Right ventricle myocardium superior (tissue), 1 donor: ENCODE results near the gene SERPINF2. TPM values are rescaled to one million over a fixed set of nuclear protein-coding genes. Genes with fewer than 3 reads are reported as not detected.
A peak's percentile ranks its signal among the peaks of the same experiment; 100 is the strongest.
"Not testable (repeated sequence)": the region's sequence is repeated elsewhere in the genome, so short reads cannot be mapped to it uniquely, and the experiment has no call there.

ENCODE experiments used
- ATAC-seq: fragments of 200-7000 bp; cut with Tn5 transposase; one replicate; pipeline ENCODE4 v1.9.1; 2020; ENCODE audit warnings: mild to moderate bottlenecking; ENCODE audit not compliant: poor library complexity
- DNase-seq: peaks from one replicate; pipeline ENCODE4 v3.0.0-alpha.2; 2020
- intact Hi-C: fragments of 100-400 bp; cut with DNase I; formaldehyde crosslinking; loops from one replicate; pipeline ENCODE4 v1.11.2; 2022
- total RNA-seq: library from RNA; stranded (reverse); fragmentation: NEBNext Ultra II Directional; extraction: Animal tissue kit (Norgen Biotek cat#: 25700); gene quantifications from one replicate; pipeline ENCODE4 v1.2.1, GENCODE V29; 2021
- donor health status: DM: no; HTN: yes; CAD: no; lungs with severe emphysema.

SERPINF2 gene
- total RNA-seq, 1 donor from 2014 or later = 0.32 TPM

DNA sequence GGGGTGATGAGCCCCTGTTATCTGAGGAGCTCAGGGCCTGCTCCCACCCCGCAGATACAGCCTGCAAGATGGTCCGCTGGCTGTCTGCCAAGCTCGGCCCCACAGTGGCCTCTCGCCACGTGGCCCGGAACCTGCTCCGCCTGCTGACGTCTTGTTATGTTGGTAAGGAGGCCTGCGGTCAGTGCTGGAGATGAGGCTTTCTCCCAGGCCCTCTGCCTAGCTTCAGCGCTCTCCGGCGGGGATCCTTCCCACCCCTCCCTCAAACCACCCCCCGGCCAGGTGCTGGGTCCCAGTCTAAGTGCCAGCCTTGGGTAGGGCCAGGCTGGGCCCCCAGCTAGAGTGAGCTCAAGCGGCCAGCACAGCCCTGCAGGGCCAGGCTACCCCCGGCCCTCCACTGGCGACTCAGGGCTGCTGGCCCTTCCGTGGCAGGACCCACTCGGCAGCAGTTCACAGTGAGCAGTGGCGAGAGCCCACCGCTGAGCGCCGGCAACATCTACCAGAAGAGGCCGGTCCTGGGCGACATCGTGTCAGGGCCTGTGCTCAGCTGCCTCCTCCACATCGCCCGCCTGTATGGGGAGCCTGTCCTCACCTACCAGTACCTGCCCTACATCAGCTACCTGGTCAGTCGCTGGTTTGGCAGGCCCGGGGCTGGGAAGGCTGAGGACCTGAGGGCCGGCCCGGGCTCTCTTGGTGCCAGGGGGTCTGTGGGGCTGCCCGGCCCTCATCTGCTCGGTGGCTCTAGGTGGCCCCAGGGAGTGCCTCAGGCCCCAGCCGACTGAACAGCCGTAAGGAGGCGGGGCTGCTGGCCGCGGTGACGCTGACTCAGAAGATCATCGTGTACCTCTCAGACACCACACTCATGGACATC is 12.1 kb upstream of the SERPINF2 start:
- peak; percentile 93 for DNase-seq
- ATAC-seq = peak; percentile 87
- intact Hi-C loops = no loop called here

DNA sequence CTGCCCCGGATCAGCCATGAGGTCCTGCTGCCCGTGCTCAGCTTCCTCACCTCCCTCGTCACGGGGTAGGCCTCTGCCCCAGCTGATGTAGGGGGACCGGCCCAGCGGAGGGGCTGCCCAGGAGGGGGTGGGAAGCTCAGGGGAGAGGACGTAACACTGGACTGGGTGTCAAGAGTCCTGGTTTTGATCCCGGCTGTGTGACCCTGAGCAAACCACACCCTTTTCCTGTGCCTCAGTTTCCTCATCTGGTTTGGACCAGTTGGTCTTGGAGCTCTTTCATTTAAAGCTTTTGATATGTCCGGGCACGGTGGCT is 11.5 kb upstream of the SERPINF2 start:
- intact Hi-C loops = no loop called here

DNA sequence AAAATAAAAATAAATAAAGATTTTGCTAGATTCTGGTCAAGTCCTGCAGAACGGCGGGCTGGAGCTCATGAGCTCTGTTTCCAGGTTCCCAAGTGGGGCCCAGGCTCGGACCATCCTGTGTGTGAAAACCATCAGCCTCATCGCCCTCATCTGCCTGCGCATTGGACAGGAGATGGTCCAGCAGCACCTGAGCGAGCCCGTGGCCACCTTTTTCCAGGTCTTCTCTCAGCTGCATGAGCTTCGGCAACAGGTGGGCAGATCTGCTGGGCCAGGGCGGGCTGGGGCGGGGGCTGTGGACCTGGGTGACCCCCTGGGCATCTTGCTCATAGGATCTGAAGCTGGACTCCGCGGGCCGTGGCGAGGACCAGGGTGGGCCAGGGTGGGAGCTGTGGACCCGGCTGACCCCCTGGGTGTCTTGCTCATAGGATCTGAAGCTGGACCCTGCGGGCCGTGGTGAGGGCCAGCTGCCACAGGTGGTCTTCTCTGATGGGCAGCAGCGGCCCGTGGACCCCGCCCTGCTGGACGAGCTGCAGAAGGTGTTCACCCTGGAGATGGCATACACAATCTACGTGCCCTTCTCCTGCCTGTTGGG is 10.3 kb upstream of the SERPINF2 start:
- DNase-seq (no peak), ATAC-seq (no peak)
- intact Hi-C loops = no loop called here

More for the DNA sequence above, 11.5 kb upstream of the SERPINF2 start:
- ATAC-seq (no peak), DNase-seq (no peak)

DNA sequence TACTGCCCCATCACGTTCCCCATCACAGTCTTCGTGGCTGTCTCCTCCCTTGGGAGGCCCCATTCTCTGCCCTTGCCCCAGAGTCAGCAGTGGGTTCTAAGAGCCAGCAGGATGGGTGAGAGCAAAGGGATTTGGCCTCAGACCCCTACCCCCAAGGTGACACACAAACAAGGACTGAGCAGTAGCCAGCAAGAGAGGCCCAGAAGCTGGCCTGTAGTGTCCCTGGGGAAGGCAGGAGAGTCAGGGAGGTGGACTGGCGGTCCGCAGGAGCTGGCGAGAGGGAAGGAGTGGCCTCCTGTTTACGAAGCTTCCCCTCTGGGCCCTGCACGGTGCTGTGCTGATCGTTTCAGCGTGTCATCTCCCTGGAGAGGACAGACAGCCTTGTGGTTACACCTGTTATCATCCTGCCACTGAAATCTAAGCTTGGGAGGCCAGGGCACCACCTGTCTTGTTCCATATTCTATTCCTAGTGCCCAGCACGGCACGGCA is 9.8 kb upstream of the SERPINF2 start:
- ATAC-seq = no peak
- intact Hi-C loops = no loop called here
- DNase-seq = no peak

DNA sequence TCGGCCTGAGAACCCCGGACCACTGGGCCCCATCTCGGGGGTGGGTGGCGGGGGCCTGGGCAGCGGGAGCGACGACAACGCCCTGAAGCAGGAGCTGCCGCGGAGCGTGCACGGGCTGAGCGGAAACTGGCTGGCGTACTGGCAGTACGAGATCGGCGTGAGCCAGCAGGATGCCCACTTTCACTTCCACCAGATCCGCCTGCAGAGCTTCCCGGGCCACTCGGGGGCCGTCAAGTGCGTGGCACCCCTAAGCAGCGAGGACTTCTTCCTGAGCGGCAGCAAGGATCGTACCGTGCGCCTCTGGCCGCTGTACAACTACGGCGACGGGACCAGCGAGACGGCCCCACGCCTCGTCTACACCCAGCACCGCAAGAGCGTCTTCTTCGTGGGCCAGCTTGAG is 8.9 kb upstream of the SERPINF2 start:
- intact Hi-C loops = no loop called here
- ATAC-seq (no peak), DNase-seq (no peak)

DNA sequence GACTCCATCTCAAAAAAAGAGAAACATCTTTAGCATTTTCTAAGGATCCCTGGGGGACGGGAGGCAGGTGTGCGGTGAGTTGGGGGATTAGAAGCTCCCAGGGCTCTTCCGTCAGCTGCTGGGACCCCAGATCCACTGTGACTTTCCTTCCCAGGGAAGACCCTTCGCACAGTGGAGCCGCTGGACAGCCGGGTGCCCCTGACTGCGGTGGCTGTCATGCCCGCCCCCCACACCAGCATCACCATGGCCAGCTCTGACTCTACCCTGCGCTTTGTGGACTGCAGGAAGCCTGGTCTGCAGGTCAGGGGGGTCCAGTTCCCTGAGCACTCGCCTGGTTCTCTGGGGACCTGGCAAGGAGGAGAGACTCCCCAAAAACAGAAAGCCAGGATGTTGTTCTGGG is 7.3 kb upstream of the SERPINF2 start:
- no peak for DNase-seq
- ATAC-seq = no peak
- intact Hi-C loops = no loop called here

DNA sequence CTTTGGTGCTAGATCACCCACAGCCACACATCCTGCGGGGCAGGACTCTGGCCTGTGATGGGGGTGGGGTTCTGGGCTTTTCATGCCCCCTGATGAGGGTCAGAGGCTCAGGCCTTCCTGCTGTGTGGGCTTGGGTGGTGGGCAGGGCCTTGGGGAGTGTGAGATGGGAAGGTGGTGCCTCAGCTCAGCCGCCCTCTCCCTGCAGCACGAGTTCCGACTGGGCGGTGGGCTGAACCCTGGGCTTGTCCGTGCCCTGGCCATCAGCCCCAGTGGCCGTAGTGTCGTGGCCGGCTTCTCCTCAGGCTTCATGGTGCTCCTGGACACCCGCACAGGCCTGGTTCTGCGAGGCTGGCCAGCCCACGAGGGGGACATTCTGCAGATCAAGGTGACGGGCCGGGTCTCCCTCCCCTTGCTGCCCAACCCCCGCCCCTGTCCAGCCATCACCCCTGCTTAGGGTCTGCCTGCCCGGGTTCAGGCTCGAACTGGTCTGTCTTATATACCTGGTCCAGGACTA is 6.8 kb upstream of the SERPINF2 start:
- ATAC-seq (peak; percentile 10), DNase-seq (no peak)
- intact Hi-C loops = no loop called here

DNA sequence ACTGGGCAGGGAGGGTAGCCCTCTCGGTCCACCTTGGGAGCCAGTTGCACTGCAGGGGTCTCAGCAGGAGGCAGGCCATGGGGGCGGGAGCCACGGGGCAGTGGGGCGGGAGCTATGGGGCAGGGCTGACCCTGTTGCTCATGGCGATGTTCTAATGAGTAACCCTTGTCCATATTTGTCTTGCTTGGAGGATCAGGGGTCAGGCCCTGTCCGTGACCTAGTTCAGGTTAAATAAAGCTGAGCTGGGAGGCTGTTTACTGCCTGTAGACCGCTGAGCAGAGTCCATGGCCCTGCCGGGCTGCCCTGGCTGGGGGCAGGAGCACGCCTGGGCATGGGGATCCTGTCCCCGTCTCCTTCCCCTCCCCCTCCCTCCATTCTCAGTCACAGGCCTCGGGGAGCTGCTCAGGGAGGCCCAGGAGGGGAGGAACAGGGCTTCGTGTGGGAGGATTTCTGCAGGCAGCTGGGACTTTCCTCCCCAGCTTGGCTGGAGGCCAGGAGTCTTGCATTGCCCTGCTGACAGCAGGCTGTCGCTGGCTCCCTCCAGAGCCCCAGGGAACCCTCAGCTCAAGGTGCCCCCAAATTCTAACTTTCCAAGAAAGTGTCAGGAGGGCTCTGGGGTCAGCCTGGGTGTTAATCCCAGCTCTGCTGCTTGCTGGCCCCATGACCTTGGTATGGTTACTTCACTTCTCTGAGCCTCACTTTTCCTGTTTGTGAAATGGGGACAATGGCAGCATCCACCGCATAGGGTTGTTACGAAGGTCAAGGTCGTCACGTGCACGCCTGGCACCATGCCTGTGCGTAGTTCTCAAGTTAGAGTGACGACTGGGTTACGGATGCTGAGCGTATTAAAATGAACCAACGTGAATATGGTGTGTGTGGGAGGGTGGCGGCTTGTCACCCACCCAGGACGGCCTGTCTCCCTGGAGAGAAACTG is 6.1 kb upstream of the SERPINF2 start:
- ATAC-seq (peak; percentile 70), DNase-seq (peak; percentile 82)
- intact Hi-C loops = no loop called here

DNA sequence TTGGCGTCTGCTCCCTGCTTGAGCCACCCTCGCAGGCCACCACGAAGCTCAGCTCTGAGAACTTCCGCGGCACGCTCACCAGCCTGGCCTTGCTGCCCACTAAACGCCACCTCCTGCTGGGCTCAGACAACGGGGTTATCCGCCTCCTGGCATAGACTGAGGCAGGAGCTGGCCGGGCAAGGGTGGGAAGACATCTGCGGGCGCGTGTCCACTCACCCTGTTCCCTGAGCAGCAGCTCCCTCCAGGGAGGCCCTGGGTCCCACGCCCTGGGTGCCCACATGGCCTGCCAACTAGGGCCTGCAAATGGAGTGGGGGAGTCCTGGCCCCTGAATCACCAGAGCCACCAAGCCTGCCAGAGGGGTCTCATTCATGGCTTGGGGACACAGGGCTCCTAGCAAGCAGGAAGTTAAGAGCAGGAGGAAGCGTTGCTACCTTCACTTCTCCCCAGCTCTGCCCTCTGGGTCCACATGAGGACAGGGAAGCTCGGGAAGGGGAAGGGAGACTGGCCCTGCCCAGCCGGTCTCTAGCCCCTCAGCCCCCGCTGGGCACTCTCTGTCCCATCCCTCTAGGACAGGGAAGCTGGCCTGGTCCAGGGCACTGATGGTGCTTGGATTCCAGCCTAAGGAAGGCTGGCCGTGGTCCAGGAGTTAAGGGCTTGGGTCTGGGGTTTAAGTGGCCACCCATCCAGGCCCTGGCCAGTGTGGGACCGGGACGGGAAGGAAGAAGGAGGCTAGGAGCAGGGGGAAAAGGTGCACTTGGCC is 5.0 kb upstream of the SERPINF2 start:
- intact Hi-C loops = no loop called here
- DNase-seq (no peak), ATAC-seq (peak; percentile 40)

DNA sequence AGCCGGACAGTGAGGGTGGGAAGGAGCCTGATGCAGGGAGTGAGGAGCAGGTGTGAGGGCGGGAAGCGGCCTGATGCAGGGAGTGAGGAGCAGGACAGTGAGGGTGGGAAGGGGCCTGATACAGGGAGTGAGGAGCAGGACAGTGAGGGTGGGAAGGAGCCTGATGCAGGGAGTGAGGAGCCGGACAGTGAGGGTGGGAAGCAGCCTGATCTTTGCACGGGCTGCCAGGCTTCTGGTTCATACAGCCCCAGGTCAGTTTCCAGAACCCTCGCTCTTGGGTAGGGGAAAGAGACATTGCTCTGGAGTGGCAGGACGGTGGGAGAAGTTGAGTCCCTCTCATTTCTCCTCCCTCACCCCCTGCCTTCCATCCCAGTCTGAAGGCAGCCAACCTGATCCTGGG is 772 bp upstream of the SERPINF2 start:
- DNase-seq, intact Hi-C loops, ATAC-seq: not testable (repeated sequence)

DNA sequence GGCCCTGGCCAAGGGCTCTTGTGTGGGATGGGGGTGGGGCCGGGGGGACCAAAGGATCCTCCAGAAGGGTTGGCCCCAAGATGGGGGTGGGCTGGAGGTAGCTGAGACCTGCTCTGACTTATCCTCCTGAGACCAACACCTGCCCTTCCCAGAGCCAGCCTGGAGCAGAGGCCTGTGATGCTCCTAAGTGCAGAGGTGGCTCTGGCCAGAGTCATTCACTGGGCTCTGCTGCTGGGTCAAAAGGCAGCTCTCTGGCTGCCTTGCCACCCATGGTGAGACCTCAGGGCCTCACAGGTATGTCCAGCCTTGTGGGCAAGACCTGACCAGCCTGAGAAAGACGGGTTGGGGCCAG is 393 bp downstream of the SERPINF2 start:
- ATAC-seq = no peak

DNA sequence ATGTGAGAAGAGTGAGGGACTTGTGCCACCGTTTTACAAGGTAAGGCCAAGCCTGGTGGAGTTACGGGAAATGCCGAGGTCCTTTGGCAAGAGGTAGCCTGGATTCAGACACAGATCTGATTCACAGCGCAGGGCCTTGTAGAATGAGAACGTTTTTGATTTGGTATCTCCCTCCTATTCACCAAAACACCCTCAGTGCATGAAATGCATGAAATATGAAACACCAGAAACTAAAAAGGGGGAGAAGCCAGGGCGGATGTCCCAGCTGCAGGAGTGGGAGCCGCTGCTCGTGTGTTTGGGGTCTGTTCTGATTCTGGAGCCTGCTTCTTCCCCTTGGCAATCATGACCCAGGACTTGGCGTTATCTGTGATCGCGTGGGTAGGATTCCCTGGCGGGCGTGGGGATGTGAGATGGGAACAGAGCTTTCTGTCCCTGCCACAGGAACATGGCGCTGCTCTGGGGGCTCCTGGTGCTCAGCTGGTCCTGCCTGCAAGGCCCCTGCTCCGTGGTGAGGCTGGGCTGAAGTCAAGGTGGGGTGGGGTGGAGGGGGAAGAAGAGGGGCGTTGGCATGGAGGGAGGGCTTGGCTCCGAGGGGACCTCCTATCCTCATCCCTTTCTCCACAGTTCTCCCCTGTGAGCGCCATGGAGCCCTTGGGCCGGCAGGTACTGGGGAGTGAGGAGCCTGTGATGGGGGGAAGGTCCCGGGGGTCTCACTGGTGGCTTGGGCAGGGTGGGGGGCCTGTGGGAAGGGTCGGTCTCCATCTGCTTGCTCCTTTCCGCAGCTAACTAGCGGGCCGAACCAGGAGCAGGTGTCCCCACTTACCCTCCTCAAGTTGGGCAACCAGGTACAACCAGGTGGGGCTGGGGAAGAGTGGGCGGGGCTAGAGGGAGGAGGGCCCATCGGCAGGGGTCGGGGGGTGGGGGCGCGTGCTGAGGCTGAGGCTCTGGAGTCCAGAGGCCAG is 2.2 kb downstream of the SERPINF2 start:
- ATAC-seq (peak; percentile 26), DNase-seq (no peak)
- intact Hi-C loops = no loop called here

More for the DNA sequence above, 393 bp downstream of the SERPINF2 start:
- intact Hi-C loops = no loop called here
- no peak for DNase-seq

DNA sequence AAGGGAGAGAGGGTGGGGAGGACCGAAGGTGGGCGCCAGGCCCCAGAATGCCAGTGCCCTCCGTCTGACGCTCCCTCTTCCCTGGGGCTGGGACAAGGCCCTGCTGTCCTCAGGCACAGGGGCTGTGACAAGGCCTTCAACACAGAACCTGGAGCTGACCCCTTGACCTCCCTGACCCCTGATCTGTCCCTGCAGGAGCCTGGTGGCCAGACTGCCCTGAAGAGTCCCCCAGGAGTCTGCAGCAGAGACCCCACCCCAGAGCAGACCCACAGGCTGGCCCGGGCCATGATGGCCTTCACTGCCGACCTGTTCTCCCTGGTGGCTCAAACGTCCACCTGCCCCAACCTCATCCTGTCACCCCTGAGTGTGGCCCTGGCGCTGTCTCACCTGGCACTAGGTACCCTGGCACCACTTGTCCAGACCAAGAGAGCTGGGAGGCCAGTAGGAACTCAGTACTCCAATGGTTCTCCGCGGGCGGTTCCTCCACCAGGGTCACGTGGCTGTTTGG is 2.9 kb downstream of the SERPINF2 start:
- ATAC-seq (no peak), DNase-seq (no peak)
- intact Hi-C loops = no loop called here

DNA sequence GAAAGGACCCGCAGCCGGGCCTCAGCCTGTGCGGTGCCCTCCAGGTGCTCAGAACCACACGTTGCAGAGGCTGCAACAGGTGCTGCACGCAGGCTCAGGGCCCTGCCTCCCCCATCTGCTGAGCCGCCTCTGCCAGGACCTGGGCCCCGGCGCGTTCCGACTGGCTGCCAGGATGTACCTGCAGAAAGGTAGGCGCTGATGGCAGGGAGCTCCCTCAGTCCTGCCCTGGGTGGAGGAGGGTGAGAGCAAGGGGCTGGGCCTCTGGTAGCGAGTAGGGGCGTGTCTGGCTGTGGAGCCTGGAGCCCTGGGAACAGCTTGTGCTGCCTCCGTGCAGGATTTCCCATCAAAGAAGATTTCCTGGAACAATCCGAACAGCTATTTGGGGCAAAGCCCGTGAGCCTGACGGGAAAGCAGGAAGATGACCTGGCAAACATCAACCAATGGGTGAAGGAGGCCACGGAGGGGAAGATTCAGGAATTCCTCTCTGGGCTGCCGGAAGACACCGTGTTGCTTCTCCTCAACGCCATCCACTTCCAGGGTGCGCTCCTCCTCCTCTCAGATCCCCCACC is 4.4 kb downstream of the SERPINF2 start:
- intact Hi-C loops = no loop called here
- peak; percentile 59 for ATAC-seq
- peak; percentile 66 for DNase-seq

DNA sequence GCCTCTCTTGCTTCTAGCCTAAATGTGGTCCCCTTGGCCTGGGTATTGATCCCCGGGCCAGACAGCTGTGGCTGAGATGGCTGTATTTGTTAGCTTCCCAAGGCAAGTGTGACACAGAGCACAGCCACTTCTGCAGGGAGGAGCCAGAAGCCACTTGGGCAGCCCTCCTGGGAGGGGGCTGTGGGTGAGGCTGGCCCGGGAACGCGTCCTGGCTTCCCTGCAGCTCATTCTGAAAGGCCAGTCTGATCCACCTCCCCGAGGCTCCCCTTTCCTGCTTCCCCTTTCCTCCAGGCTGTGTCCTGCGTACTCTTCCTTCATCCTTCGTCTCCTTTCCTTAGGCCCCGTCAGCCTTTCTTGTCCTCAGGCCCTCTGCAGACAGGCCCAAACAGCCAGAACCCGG is 8.0 kb downstream of the SERPINF2 start:
- intact Hi-C loops = no loop called here
- ATAC-seq (no peak), DNase-seq (no peak)

DNA sequence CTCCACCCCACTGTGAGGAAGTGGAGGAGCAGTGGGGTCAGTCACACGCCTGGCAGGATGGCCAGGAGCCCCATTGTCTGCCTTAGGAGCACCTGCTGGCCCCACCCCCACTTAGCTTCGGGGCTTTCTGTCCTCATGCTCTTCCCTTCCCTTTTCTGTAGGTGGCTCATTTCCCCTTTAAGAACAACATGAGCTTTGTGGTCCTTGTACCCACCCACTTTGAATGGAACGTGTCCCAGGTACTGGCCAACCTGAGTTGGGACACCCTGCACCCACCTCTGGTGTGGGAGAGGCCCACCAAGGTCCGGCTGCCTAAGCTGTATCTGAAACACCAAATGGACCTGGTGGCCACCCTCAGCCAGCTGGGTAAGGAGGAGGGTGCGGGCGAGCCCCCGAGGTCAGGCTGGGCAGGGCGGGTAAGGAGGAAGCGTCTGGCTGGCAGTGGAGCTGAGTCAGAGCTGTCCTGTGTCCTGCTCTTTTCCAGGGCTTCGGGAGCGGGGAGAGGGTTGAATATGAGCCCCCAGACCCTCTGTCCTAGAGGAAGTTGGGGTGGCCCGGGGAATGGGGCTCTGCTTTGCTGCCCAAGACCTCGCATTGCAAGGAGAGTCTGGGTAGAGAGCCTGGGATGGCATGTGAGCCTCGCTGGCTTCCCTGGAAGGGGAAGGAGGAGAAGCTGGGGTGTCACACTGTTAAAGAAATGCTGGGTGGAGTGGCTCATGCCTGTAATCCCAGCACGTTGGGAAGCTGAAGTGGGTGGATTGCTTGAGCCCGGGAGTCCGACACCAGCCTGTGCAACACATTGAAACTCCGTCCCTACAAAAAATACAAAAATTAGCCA is 10.0 kb downstream of the SERPINF2 start:
- ATAC-seq (peak; percentile 67), DNase-seq (no peak)
- intact Hi-C loops = no loop called here
